GM12891 (cell line): ENCODE data around the gene PKD2L2.

Experiments used
- POLR2A ChIP-seq: IDR thresholded peaks from 2 replicates; pipeline ENCODE4 v1.6.1; 2011; ENCODE audit warnings: low read depth, low read length, control low read depth
- POLR2AphosphoS5 ChIP-seq: IDR thresholded peaks from 2 replicates; pipeline ENCODE4 v1.6.1; 2011; ENCODE audit warnings: low read depth, low read length, control low read depth

- TF ChIP-seq POLR2A (no peak), POLR2AphosphoS5 (no peak)
These were observed 48.9 kb downstream of the PKD2L2 start for GRCh38 chr5:137937994-137938750.
